ENCODE results near the gene RBFOX1. TPM values are rescaled to one million over a fixed set of nuclear protein-coding genes. Genes with fewer than 3 reads are reported as not detected.

RBFOX1 gene
- total RNA-seq, 1 donor from 2014 or later = not detected

GRCh38 chr16:7515543-7515942 is 182.9 kb downstream of the RBFOX1 start:
- Histone ChIP-seq H3K36me3 (ENCODE audit: control insufficient read depth, insufficient read depth, low read length) (no peaks in the 10 kb centered on the region), H3K27me3 (ENCODE audit: control insufficient read depth, insufficient read depth, low read length) (no peaks in the 10 kb centered on the region), H3K4me3 (ENCODE audit: low read depth, low read length) (no peak overlapping the region)
- no peak for TF ChIP-seq CTCF (IDR thresholded peaks at IDR 0.05; ENCODE audit: insufficient read depth, low read length, poor library complexity, severe bottlenecking)
- no peak for DNase-seq (ENCODE audit: low read depth)

GRCh38 chr16:7517496-7517895 is 184.9 kb downstream of the RBFOX1 start:
- no peak for TF ChIP-seq CTCF (IDR thresholded peaks at IDR 0.05; ENCODE audit: insufficient read depth, low read length, poor library complexity, severe bottlenecking)
- Histone ChIP-seq H3K4me3 (ENCODE audit: low read depth, low read length) (no peak overlapping the region), H3K36me3 (ENCODE audit: control insufficient read depth, insufficient read depth, low read length) (no peaks in the 10 kb centered on the region), H3K27me3 (ENCODE audit: control insufficient read depth, insufficient read depth, low read length) (no peaks in the 10 kb centered on the region)
- DNase-seq (ENCODE audit: low read depth) = no peak

DNA sequence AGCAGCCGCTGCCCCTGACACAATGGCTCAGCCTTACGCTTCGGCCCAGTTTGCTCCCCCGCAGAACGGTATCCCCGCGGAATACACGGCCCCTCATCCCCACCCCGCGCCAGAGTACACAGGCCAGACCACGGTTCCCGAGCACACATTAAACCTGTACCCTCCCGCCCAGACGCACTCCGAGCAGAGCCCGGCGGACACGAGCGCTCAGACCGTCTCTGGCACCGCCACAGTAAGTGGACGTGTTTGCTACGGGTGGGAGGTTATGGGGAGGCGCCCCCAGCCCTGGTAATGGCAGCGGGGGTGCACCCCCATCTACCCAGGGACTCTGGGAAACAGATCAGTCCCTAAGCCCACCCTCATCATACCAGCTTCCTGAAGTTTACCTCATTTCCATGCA is 185.5 kb downstream of the RBFOX1 start:
- no peaks in the 10 kb centered on the region for H3K27me3 ChIP-seq (ENCODE audit: control insufficient read depth, insufficient read depth, low read length)
- no peak for DNase-seq (ENCODE audit: low read depth)
- TF ChIP-seq CTCF (IDR thresholded peaks at IDR 0.05; ENCODE audit: insufficient read depth, low read length, poor library complexity, severe bottlenecking) = no peak

GRCh38 chr16:7521834-7522233 is 189.2 kb downstream of the RBFOX1 start:
- TF ChIP-seq CTCF (IDR thresholded peaks at IDR 0.05; ENCODE audit: insufficient read depth, low read length, poor library complexity, severe bottlenecking) = no peak
- no peaks in the 10 kb centered on the region for H3K27me3 ChIP-seq (ENCODE audit: control insufficient read depth, insufficient read depth, low read length)
- no peak overlapping the region for H3K4me3 ChIP-seq (ENCODE audit: low read depth, low read length)
- no peak for DNase-seq (ENCODE audit: low read depth)
- no peaks in the 10 kb centered on the region for H3K36me3 ChIP-seq (ENCODE audit: control insufficient read depth, insufficient read depth, low read length)

More for the DNA sequence above, 185.5 kb downstream of the RBFOX1 start:
- H3K4me3 ChIP-seq (ENCODE audit: low read depth, low read length) = no peak overlapping the region
- H3K36me3 ChIP-seq (ENCODE audit: control insufficient read depth, insufficient read depth, low read length) = no peaks in the 10 kb centered on the region

GRCh38 chr16:7524419-7524818 is 191.8 kb downstream of the RBFOX1 start:
- Histone ChIP-seq H3K4me3 (ENCODE audit: low read depth, low read length) (no peak overlapping the region), H3K36me3 (ENCODE audit: control insufficient read depth, insufficient read depth, low read length) (no peaks in the 10 kb centered on the region), H3K27me3 (ENCODE audit: control insufficient read depth, insufficient read depth, low read length) (no peaks in the 10 kb centered on the region)
- no peak for TF ChIP-seq CTCF (IDR thresholded peaks at IDR 0.05; ENCODE audit: insufficient read depth, low read length, poor library complexity, severe bottlenecking)
- no peak for DNase-seq (ENCODE audit: low read depth)

GRCh38 chr16:7526736-7527135 is 194.1 kb downstream of the RBFOX1 start:
- no peak for TF ChIP-seq CTCF (IDR thresholded peaks at IDR 0.05; ENCODE audit: insufficient read depth, low read length, poor library complexity, severe bottlenecking)
- no peak for DNase-seq (ENCODE audit: low read depth)
- H3K4me3 ChIP-seq (ENCODE audit: low read depth, low read length) = no peak overlapping the region
- no peaks in the 10 kb centered on the region for H3K36me3 ChIP-seq (ENCODE audit: control insufficient read depth, insufficient read depth, low read length)
- no peaks in the 10 kb centered on the region for H3K27me3 ChIP-seq (ENCODE audit: control insufficient read depth, insufficient read depth, low read length)
